Sigmoid colon (tissue), 3 donors: ENCODE measurements around the gene HRAS.

Experiments
- CTCF ChIP-seq, 4 experiments: fragments of 450-650 bp in 3 of 4; fragments of 200-600 bp in 1 of 4; IDR thresholded peaks; one replicate each; pipeline ENCODE4 v1.5.1; 2016 to 2019; ENCODE audit warnings: antibody characterized with exemption in 4 of 4, mild to moderate bottlenecking in 3 of 4, moderate library complexity in 2 of 4
- POLR2A ChIP-seq, 2 donors: fragments of 450-650 bp; IDR thresholded peaks; one replicate each; pipeline ENCODE4 v1.6.1; 2016; ENCODE audit warnings: antibody characterized with exemption in 2 of 2, mild to moderate bottlenecking in 2 of 2, moderate library complexity in 2 of 2

GRCh38 chr11:526192-526591 lies 9.2 kb downstream of the HRAS start:
- no peak for TF ChIP-seq CTCF (IDR thresholded peaks at IDR 0.05)
- TF ChIP-seq POLR2A (IDR thresholded peaks at IDR 0.05), result no peak
